HG03280 (cell line): Measurements from ENCODE around the gene PRKN.

Experiments used
- ATAC-seq: cut with Tn5 transposase; IDR thresholded peaks from one replicate; pipeline ENCODE4 v1.9.1; 2021; ENCODE audit warnings: mild to moderate bottlenecking, moderate library complexity; ENCODE audit not compliant: unreplicated experiment

PRKN gene

GRCh38 chr6:162014069-162014811 is 713.3 kb downstream of the PRKN start:
- no peak for ATAC-seq

DNA sequence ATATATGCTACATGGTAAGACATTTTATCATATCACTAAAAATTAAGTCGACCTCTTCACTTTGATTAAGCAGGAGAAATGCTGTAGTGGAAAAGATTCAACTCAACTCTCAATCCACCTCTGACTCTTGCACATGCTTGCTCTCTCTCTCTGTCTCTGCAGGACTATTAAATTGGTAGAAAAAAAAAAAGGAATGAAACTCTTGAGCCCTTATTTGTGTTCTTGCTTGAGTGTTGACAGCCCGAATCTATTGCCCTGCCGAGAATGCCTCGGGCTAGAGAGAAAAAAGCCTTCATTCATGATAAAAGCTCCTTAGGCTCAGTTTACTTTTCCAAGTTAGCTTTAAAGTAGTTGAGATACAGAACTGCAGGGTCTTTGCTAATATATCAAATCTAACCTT is 722.2 kb downstream of the PRKN start:
- ATAC-seq: no peak

GRCh38 chr6:161996783-161997182 is 730.8 kb downstream of the PRKN start:
- ATAC-seq: no peak

GRCh38 chr6:161985876-161986423 is 741.6 kb downstream of the PRKN start:
- no peak for ATAC-seq

GRCh38 chr6:161984713-161985112 is 742.9 kb downstream of the PRKN start:
- no peak for ATAC-seq

GRCh38 chr6:161976553-161976952 is 751.0 kb downstream of the PRKN start:
- no peak for ATAC-seq

- ATAC-seq: no peak
Measured at GRCh38 chr6:161973064-161973463, 754.5 kb downstream of the PRKN start.

- no peak for ATAC-seq
Measured at GRCh38 chr6:161971043-161971442, 756.5 kb downstream of the PRKN start.

DNA sequence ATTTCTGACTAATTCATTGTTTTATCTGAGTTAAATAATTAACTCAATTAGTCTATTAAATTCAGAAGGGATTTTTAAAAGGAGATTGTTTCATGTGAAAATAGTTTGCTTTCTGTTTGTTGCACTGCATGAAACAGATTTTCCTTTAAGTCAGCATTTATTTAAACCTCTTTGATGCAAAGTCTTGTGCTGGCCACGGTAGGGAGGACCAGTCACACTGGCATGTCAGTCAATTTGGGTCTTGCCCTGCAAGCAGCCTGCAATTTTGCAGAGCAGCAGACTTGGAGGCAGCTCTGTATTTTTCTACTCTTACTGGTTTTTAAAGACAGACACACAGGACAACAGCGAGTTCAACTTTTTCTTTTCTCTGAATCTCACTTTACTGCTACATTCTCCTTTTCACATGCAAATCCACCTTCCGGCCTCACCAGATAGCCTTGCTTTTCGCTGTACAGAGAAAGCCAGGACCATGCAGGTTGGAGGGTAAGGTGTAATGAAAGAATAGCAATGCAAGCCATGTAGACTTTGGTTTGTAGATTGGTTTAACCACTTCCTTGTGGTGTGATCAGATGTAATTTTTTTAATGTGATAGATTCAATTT is 763.8 kb downstream of the PRKN start:
- no peak for ATAC-seq

DNA sequence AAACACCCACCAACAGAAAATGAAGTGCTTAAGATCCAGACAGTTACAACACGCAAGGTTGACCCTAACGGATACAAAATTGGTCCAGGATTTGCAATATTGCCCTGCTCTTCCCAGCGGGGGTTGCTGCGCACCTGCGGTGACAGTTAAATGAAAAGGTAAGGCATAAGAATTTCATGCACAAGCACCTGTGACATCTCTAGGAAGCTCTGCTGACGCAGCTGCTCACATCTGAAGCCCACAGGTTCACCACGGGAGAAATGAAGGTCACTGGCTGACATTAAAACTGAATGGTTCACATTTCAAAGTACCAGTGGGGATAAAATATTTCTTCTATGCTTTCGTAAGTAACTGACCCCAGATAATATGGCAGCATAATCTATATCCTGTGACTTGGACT is 764.4 kb downstream of the PRKN start:
- no peak for ATAC-seq

GRCh38 chr6:161961796-161962195 is 765.8 kb downstream of the PRKN start:
- no peak for ATAC-seq

DNA sequence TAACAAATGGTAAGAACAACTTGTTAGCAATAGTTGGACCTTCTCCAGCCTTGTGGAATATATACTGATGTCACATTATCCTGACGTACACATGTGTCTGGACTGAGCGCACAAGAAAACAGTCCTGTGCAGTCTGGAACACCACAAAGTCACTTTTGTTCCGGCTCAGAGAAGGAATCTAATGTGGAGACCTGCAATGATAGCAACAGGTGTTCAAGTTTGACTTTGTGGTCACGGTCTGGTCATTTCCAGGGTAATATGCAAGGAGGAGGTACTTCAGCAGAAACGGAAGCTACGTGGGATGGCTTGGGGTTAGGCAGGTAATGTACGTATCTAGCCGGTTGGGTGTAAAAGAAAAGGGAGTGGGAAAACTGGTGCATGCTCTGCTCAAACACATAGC is 766.5 kb downstream of the PRKN start:
- no peak for ATAC-seq

- ATAC-seq: no peak
Measured at GRCh38 chr6:161959072-161959471, 768.5 kb downstream of the PRKN start.

DNA sequence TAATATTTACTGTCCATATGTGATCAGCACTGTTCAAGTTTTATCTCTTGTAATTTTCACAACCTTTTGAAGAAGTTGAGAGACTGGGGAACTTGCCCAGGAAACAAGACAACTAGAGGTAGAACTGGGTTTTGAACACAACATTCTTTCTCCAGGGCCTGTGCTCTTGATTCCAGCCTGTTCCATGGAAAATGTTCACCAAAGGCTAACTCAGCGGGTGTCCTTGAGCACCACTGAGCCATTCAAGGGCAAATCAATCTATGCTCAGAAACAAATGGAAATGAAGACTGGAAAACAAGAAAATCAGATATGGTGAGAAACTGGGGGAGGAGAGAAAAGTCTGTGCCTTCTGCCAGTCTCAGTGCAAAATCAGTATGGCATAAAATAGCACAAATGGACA is 771.5 kb downstream of the PRKN start:
- no peak for ATAC-seq

DNA sequence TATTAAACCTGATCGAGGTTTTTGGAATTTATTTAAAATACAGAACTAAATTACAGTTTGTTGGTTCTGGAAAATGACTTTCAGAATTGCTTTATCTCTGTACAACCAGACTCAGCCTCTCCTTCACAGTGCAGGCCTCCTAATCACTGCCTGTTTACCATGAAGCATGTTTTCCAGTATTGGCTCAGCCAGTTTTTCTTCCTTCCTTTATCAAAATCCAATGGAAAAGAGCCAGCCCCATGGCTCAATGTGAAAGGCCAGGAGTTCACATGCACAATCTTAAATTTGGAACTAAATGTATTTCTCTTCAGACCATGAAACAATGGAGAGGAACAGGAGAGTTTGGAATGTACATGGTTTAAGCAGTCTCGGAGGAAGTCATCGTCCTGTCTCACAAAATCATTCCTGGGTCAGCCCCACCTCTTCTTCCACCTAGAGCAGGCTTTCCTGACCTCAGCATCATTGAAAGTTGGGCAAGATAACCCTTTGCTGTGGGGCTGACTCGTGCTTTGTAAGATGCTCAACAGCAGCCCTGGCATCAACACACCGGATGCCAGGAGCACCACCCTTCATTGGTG is 772.8 kb downstream of the PRKN start:
- no peak for ATAC-seq

- no peak for ATAC-seq
Measured at GRCh38 chr6:161954077-161954476, 773.5 kb downstream of the PRKN start.

DNA sequence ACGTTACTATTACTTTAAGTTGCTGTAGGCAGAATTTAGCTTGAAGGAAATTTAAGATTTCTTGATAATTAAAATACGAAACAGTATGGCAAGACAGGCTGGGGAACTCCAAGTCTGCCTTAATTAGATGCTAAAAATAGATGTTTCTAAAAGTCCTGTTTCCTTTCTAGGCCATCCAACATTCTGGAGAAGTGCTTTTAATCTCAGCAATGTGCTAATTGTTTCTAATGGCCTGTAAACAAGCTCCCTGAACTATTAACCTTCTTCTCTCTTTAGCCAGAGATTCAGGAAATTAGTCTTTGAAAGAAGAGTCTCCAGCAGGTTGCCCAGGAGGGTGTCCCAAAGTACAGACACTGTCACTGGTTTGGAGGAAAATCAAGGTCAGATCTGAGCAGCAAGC is 776.4 kb downstream of the PRKN start:
- no peak for ATAC-seq

GRCh38 chr6:161949531-161949930 is 778.0 kb downstream of the PRKN start:
- ATAC-seq: no peak

- no peak for ATAC-seq
Measured at GRCh38 chr6:161948462-161948861, 779.1 kb downstream of the PRKN start.

- ATAC-seq: no peak
Measured at GRCh38 chr6:161947371-161947770, 780.2 kb downstream of the PRKN start.

- ATAC-seq: no peak
Measured at GRCh38 chr6:161946461-161946860, 781.1 kb downstream of the PRKN start.

DNA sequence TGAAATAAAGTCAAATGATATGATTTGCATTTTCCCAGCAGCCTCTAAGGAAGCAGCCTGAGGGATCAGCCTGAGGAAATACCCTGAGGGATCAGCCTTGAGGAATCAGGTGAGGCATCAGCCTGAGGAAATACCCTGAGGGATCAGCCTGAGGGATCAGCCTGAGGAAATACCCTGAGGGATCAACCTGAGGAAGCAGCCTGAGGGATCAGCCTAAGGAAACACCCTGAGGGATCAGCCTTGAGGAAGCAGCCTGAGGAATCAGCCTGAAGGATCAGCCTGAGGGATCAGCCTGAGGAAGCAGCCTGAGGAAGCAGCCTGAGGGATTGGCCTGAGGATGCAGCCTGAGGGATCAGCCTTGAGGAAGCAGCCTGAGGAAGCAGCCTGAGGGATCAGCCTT is 784.0 kb downstream of the PRKN start:
- ATAC-seq: no peak
